NOMO-1 (cell line): Measurements from ENCODE around the gene AXL.
"Not testable (repeated sequence)": the region's sequence is repeated elsewhere in the genome, so short reads cannot be mapped to it uniquely, and the experiment has no call there.

Experiments used
- DNase-seq, 2 experiments: peaks; one replicate each; lab custom pipeline; 2025; ENCODE audit not compliant: unreplicated experiment in 2 of 2; lab: John Stamatoyannopoulos, UW

Gene AXL

DNA sequence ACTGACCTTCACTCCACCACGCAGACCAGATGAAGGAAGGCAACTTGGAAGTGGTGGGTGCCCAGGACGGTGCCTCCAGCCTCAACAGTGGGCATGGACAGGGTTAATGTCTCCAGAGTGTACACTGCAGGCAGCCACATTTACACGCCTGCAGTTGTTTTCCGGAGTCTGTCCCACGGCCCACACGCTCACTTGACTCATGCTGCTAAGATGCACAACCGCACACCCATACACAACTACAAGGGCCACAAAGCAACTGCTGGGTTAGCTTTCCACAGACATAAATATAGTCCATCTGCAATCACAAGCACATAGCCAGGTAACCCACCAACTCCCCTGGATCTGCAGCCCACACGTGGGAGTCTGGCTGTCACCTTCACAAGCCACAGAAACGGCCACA lies 12.6 kb upstream of the AXL start:
- DNase-seq = no peak

DNA sequence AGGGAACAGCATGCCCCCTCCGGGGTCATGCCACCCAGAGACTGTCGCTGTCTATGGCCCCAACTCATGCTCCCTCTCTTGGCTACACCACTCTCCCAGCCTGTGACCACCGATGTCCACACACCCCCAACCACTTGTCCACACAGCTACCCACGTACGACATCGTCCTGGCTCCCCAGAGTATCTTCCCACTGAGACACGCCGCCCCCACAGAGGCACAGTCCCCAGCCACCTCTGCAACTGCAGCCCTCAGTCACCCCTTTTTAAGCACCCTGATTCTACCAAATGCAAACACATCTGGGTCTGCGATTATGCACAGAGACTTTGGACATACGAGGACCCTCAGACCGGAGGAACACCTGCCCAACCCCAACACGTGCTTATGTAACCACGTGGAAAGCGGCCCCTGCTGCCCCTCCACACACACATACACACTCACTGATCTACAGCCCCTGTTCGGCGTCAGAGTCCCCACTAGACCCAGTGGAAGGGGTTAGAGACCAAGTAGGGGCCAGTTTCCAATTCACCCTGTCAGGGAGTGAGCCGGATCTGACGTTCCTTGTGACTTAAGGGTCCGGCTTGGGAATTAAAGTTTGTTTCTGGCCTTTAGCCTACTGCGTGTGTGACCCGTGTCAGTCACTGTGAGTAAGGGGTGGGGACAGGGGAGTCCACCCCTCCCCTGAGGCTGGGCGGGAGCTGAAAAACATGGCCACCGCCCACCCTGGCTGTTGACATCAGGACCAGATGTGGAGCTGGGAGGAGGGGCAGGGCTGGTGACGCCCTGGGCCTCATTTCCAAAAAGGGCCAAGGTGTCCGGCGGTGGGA lies 11.9 kb upstream of the AXL start:
- no peak for DNase-seq

DNA sequence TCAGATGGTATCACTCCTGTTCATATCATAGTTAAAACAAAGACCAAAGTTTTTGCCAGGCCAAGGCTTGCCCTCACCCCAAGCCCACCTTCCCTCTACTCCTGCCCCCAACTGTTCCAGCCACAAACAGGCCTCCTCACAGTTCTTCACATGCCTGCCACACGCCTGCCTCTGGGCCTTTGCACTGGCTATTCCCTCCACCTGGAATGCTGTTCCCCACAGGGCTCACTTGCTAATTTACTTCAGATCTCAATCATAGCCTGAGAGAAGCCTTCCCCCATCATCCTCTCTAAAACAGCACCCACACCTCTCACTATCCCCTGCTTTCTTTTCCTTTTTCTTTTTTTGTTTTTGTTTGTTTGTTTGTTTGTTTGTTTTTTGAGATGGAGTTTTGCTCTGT lies 4.9 kb upstream of the AXL start:
- no peak for DNase-seq

DNA sequence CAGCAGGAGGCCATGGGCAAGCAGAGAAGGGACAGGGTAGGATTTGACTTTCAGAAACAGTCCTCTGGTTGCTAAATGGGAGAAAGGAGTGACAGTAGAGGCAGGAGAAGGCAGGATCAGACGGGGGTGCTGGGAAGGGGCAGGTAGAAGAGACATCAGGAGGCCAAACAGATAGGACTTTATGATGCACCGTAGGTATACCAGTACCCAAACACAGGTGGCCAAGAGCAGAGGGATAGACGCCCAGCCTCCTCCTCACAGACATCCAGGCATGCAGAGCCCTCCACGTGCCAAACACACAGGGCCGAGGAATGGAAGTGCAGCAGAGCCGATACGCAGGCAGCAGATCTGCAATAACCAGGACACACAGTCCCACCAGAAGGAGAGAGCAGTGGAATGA lies 1.3 kb upstream of the AXL start:
- no peak for DNase-seq

DNA sequence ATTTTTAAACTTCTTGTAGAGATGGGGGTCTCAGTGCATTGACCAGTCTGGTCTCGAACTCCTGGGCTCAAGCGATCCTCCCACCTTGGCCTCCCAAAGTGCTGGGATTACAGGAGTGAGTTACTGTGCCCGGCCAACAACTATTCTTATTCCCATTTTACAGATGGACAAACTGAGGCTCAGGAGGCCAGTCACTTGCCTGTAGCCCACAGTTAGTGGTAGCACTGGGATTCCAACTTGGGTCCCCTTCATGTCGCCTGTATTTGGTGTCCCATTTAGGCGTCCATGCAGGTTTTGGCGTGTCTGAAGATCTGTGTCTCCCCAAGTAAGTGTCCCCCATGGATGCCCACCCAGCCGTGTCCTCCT lies 791 bp upstream of the AXL start:
- DNase-seq = no peak

DNA sequence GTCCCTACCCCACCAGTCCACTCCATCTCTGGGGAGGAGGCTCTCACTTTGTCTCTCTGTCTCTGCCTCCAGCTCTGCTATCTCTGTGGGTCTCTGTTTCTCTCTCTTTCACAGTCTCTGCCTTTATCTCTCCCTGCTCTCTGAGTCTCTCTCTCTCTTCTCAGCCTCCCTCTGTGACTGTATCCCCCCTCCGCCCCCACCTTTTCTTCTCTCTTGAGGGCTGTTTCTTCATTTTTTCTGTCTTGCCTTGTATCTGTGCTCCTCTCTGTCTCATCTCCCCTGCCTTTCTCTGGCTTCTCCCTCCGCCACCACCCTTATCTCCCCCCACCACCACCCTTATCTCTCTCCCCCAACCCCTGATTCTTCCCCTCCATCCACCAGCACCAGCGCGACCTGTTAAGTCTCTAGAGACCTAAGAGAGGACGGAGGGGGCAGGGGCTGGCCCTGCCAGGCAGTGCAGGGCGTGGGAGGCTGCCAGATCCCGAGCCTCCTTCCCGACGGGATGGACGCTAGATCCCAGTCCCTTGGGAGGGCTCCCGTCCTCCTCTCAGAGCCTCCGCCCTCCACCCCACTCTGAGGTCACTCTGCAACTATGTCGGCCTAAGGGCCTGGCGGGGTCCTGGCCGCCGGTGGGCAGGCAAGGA lies 1.0 kb downstream of the AXL start:
- DNase-seq = no peak

DNA sequence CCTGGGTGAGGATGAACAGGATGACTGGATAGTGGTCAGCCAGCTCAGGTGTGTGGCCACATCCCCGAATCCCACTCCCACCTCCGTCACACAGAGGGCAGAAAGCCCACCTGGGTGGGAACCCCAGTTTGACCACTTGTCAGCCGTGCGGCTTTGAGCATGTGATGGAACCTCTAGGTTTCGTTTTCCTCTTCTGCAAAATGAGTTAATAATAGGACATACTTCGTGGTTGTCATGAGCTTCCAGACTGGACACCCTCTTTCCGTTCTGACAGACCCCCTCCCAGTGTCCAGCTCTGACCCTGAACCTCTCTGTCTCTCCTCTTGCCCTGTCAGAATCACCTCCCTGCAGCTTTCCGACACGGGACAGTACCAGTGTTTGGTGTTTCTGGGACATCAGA lies 1.8 kb downstream of the AXL start:
- peak in 1 of 2 experiments; percentile 11 for DNase-seq

DNA sequence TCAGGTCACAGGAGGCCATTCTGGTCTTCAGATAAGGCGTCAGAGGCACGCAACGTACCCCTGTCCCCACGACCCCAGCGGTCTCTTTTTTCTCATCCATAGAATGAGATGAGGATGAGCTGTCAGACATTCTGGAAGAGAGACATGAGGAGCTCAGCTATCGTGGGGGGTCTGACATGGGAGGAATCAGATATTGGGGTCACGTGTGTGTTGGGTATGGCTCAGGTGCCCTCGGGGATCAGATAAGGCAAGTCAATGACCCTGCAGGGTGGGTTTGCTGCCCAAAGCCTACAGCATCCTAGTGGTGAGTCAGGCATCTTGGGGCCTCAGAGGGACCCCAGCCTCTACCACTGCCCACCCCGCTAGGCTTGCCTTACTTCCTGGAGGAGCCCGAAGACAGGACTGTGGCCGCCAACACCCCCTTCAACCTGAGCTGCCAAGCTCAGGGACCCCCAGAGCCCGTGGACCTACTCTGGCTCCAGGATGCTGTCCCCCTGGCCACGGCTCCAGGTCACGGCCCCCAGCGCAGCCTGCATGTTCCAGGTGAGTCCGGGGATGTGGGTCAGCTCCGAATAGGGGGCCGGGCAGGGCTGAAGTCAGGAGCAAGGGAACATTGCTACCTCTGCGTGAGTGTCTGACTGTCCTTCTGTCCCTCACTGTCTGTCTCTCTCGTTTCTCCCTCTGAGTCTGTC lies 2.6 kb downstream of the AXL start:
- no peak for DNase-seq

DNA sequence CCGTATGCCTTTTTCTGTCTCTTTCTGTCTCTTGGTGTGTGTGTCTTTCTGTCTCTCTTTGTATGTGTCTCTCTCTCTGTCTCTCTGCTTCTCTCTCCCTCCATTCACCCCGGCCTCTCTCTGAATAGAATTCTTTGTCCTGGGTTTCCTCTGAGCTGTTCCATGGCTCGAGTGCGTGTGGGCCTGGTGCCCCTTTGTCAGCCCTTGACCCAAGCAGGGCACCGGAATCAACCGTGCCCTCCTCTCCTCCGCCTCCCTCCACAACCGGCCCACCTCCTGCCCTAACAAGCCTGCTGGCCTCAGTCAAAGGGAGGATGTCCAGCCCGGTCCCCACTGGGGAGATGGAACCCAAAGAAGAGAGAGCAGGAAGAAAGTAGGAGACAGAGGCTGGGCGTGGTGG lies 3.2 kb downstream of the AXL start:
- DNase-seq = no peak

DNA sequence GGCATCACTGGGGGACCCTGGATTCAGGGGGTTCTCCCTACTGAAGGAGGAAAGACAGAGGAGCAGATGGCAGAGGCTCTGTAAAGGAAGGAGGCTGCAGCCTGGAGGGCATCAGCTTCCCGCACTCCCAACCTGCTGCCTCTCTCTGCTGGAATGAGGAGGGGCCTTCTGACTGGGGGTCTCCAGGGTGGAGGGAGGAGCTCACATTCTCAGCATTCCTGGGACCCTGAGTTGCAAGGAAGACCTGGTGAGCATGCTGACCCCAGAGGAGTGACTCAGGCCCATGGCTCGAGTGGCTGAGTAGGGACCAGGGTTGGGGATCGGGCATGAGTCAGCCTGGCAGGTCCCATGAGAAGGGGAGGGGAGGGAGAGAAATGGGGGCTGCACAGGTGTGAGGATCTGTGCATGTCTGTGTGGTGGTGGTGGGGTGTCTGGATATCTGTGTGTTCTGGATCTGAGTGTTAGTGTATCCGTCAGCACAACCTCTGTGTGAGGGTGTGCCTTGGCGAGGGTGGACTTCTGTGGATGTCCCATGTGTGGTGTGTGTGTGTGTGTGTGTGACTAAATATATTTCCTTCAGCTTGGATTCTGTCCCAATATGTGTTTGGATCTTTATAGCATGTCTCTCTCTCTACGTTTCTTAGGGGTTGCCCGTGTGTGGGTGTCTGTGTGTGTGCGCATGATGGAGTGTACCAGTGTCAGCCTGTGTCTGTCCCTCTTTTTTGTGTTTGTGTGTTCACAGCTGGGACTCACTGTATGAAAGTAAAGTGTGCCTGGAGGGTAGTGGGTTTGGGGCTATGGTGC lies 4.6 kb downstream of the AXL start:
- no peak for DNase-seq

DNA sequence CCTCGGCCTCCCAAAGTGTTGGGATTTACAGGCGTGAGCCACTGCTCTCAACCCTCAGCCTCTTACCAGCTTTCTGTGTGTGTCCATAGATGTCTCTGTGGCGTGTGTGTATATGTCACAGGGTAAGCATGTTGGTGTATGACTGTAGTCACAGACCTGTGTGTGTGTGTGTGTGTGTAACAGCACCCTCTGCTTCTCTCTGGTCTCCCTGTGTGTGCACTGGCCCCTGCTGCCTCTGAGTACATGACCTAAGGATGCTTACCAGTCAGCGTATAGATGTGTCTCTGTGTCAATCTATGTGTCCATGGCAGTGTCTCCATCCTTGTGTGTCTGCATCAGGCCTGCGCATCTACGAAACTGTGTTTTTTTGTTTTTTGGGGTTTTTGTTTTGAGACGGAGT lies 5.6 kb downstream of the AXL start:
- DNase-seq = no peak

DNA sequence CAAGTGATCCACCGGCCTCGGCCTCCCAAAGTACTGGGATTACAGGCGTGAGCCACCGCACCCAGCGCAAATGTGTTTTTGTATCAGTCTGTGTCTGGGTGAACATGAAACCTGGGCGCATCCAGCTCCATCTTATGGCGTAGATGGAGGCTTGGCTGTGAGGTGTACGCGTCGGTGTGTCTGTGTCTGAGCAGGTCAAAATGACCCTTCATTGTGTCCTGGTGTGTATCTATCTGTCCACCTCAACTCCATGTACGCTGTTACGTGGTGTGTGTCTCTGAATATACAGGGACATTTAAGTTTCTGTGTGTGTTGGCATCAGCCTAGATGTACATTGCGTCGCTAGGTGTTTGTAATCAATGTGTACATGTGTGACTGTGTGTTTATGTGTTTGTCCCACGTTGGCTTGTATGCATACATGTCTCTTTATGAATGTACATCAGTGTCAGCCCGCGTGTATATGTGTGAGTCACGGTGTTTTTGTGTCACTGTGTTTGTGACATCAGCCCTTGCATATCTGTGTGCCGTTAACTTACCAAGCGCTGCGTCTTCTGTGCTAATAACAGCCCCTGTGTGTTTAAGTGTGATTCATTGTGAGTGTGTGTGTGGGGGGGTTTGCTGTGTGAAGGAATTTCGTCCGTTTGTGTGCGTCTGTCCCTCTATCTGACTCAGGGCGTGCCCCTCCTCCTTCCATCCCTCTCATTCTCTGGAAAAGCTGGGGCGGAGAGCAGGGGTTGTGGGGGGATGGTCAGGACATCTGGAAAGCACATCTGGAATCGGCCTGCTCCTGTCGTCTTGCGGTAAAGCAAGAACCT lies 6.4 kb downstream of the AXL start:
- peak in 1 of 2 experiments; percentile 15 for DNase-seq

DNA sequence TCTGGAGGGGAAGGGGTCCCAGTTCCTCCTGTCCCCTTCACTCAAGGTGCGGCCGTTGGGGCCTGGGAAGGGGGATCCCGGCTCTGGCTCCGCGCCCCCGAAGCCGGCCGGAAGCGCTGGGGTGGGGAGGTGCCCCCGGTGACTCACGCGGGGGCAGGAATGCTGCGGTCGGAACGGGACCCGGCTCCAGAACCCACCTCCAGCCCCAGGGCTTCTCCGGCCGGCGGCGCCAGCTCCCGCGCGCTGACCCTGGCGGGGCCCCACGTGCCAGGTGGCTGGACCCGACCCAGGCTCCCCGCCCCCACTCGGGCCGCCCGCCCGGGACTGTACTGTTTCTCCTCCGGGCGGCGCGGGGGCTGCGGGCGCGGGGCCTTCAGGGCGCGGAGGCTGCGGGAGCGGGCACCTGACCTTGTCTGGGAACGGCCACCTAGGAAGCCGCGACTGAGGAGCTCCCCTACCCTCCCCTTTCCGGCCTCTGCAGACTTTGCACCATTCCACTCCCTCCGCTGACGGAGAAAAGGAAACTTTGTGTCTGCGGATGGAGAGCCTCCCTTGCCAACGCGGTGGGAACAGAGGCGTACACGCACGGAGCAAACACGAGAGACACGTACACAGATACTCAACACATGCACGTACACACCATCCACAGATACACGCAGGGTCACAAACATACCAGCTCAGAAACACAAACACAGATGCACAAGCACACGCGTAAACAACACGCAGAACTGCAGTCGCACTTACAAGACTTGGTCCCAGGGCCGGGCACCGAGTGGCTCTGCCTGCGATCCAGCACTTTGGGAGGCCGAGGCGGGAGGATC lies 7.2 kb downstream of the AXL start:
- no peak for DNase-seq

DNA sequence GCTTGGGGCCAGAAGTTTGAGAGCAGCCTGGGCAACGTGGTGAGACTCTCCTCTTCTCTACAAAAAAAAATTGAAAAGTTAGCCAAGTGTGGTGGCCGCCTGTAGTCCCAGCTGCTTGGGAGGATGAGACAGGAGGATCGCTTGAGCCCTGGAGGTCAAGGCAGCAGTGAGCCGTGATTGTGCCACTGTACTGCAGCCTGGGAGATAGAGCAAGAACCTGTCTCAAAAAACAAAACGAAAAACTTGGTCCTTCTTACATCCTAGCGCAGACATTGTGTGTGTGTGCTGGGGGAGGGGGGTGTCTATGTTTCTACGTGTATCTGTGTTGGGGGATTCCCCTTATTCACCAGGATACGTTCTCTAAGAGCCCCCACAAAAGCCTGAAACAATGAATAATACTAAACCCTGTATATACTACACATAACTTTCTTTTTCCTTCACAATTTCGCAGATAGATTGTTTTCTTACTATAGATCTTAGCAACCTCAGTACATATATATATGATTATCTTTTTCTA lies 7.9 kb downstream of the AXL start:
- no peak for DNase-seq

DNA sequence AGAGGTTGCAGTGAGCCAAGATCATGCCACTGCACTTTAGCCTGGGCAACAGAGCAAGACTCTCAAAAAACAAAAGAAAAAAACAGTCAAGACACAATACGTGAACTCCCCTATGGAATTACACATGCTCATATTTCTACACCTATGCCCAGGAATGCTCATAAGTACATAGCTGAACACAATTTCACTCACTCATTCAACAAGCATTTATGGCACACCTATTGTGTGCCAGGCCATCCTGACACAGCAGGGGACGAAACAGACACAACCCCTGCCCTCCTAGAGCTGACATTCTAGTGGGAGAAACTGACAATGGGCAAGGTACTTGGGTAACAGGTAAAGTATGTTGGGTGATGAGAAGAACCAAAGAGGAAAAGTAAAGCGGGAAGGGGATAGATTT lies 9.5 kb downstream of the AXL start:
- DNase-seq = no peak

DNA sequence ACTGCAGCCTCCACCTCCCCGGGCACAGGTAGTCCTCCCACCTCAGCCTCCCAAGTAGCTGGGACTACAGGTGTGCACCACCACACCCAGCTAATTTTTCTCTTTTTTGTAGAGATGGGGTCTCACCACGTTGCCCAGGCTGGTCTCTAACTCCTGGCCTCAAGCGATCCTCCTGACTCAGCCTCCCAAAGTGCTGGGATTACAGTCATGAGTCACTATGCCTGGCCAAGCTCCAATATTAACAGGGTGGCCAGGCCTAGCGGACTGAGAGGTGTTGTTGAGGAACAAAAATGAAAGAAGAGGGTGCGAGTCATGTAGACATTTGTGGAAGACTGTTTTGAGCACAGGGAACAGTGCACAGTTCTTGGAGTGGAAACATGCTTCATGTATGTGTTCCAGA lies 10.3 kb downstream of the AXL start:
- not testable (repeated sequence) for DNase-seq

DNA sequence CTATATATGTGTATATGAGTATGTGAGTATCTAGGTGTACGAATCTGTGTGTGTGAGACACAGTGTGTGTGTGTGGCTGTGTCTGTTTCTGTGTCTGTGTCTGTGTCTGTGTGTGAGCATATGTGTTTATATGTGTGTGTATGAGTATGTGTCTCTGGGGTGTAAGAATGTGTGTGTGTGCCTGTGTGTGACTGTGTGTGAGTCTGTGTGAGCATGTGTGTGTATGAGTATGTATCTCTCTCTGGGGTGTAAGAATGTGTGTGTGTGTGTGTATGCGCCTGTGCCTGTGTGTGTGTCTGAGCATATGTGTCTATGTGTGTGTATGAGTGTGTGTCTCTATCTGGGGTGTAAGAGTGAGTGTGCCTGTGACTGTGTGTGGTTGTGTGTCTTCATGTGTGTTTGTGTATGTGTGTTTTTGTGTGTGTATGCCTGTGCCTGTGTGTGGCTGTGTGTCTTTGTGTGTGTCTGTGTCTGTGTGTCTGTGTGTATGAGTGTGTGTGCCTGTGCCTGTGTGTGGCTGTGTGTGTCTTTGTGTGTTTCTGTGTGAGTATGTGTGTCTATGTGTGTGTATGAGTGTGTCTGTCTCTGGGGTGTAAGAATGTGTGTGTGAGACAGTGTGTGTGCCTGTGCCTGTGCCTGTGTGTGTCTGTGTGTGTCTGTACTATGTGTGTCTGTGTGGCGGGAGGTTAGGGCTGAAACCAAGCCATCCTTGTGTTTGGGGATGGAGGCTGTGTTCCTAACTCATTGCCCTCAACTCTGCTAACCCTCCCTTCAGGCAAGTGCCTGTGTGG lies 11.2 kb downstream of the AXL start:
- DNase-seq = no peak

DNA sequence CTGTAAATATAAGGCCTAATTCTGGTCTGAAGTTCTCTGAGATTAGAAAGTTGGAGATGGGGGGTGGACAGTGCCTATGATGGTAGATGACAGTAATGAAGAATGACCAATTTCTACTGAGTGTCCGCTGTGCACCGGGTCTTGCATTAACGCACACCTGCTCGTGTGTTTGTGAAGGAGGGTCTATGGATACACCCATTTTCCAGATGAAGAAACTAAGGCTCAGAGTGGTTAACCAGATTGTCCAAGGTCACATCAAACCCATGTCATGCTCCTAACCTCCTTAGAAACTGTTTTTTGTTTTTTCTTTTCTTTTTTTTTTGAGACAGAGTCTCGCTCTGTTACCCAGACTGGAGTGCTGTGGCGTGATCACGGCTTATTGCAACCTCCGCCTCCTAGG lies 13.7 kb downstream of the AXL start:
- no peak for DNase-seq
